ENCODE results near the gene FAM228B. TPM values are rescaled to one million over a fixed set of nuclear protein-coding genes. Genes with fewer than 3 reads are reported as not detected.

Gene FAM228B
- total and polyA plus RNA-seq, 4 donors = 30.0 to 47.8 (median 33.9) TPM

DNA sequence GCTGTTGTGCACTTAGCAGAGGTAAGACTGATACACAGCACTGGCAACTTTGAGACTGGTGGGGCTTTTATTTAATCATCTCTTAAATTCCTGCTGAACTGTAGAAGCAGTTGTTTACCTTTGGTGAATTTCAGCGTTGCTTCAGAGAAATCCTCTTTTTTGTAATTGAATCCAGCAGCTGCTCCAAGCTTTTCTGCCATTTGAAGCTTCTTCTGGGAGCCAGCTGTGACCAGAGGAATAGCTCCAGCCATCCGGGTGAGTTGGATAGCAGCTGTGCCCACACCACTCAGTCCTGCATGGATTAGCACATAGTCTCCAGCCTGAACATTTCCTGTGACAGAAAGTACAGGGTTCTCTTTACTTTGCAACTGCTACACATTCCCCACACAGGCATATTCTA, 42.6 kb upstream of the FAM228B start:
- 66 to 67% methylated on average over 2 of the region's 2 CpGs for WGBS, 2 donors
- H3K4me1 ChIP-seq (ENCODE audit: control insufficient read depth in 1 of 2, insufficient read depth in 2 of 2, low read length in 2 of 2) = no peaks in the 10 kb centered on the region
- DNase-seq (no peak), ATAC-seq (ENCODE audit: low FRiP score) (no peak)
- H3K36me3 ChIP-seq (ENCODE audit: control insufficient read depth in 1 of 2, insufficient read depth in 2 of 2, low read length in 1 of 2) = no peaks in the 10 kb centered on the region
- intact Hi-C loops (cut with DNase I) = loop anchor here (5.0 to 10.0 kb wide), 2 partner anchors 153 to 256 kb away; partner anchors contain the start of gene ATAD2B (in 1 of the 2)
- H3K9me3 ChIP-seq (ENCODE audit: control insufficient read depth, low read length) = no peaks in the 10 kb centered on the region
- no peak overlapping the region for H3K27ac ChIP-seq (ENCODE audit: low read depth in 1 of 2, low read length in 2 of 2)
- no peak overlapping the region for H3K4me3 ChIP-seq (ENCODE audit: low read length in 2 of 2)
- no peaks in the 10 kb centered on the region for H3K27me3 ChIP-seq (ENCODE audit: control insufficient read depth in 1 of 2, insufficient read depth in 2 of 2, low read length in 1 of 2)

GRCh38 chr2:24082787-24083566, 40.3 kb upstream of the FAM228B start:
- WGBS, 2 donors = 84 to 86% methylated on average over 8 of the region's 8 CpGs
- peak overlapping the region; percentile 4 to 46 for H3K27ac ChIP-seq (ENCODE audit: low read depth in 1 of 2, low read length in 2 of 2)
- H3K36me3 ChIP-seq (ENCODE audit: control insufficient read depth in 1 of 2, insufficient read depth in 2 of 2, low read length in 1 of 2) = no peaks in the 10 kb centered on the region
- no peaks in the 10 kb centered on the region for H3K27me3 ChIP-seq (ENCODE audit: control insufficient read depth in 1 of 2, insufficient read depth in 2 of 2, low read length in 1 of 2)
- intact Hi-C loops (cut with DNase I) = loop anchor here (5.0 to 10.0 kb wide), 2 partner anchors 156 to 258 kb away; partner anchors contain the start of gene ATAD2B (in 1 of the 2)
- ATAC-seq (ENCODE audit: low FRiP score) (no peak), DNase-seq (peak in 1 of 2 donors; percentile 44)
- H3K4me1 ChIP-seq (ENCODE audit: control insufficient read depth in 1 of 2, insufficient read depth in 2 of 2, low read length in 2 of 2) = no peaks in the 10 kb centered on the region
- no peaks in the 10 kb centered on the region for H3K9me3 ChIP-seq (ENCODE audit: control insufficient read depth, low read length)
- H3K4me3 ChIP-seq (ENCODE audit: low read length in 2 of 2) = no peak overlapping the region

DNA sequence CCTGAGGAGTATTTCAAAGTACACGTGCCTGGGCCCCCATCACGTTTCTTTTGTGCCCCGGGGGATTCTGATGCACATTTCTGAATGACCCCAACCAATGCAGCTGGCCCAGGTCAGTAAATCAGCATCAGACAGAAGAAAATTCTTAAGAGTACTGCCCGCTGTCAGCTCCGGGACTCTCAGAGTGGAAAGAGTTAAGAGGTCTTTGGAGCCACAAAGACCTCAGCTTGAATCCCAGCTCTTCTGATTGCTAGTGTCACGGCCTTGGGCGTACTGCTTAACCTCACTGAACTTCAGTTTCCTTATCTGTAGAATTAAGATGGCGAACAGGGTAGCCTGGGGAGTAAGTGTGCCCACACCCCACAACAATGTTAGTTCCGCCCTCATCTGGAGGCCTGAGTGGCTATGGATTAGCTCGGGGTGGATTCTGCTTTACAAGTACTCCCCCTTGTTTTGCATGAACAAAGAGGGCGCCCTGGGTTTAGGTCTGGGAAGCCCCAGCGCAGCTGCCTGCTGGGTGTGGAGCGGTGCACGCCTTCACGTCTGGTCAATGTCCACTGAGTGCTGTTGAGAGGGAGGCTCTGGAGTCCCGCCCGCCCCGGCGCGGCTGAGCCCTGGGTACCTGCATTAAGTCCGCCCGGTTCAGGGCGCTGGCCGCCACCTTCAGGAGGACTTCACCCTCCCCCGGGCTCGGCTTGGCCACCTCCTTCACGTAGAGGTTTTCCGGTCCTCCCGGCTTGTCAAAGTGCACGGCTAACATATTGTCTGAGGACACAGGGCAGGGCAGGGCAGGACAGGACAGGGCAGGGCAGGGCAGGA, 39.5 kb upstream of the FAM228B start:
- Histone ChIP-seq H3K9me3 (ENCODE audit: control insufficient read depth, low read length) (no peaks in the 10 kb centered on the region), H3K27ac (ENCODE audit: low read depth in 1 of 2, low read length in 2 of 2) (peak overlapping the region; percentile 10 to 46), H3K27me3 (ENCODE audit: control insufficient read depth in 1 of 2, insufficient read depth in 2 of 2, low read length in 1 of 2) (no peaks in the 10 kb centered on the region), H3K4me3 (ENCODE audit: low read length in 2 of 2) (peak overlapping the region; percentile 0 to 42), H3K4me1 (ENCODE audit: control insufficient read depth in 1 of 2, insufficient read depth in 2 of 2, low read length in 2 of 2) (no peaks in the 10 kb centered on the region), H3K36me3 (ENCODE audit: control insufficient read depth in 1 of 2, insufficient read depth in 2 of 2, low read length in 1 of 2) (no peaks in the 10 kb centered on the region)
- DNase-seq (no peak), ATAC-seq (ENCODE audit: low FRiP score) (peak; percentile 70)
- intact Hi-C loops (cut with DNase I) = loop anchor here (2.0 to 10.0 kb wide), 3 partner anchors 37 to 259 kb away; partner anchors contain the start of genes ATAD2B (in 1 of the 2) and WDCP (in 1 of the 2)
- 6 to 8% methylated on average over 30 of the region's 30 CpGs for WGBS, 2 donors

- ATAC-seq (ENCODE audit: low FRiP score) = peak; percentile 98
- peak within 1 kb of the TSS; percentile 29 to 42 for H3K4me3 ChIP-seq (ENCODE audit: low read length in 2 of 2)
- H3K36me3 ChIP-seq (ENCODE audit: control insufficient read depth in 1 of 2, insufficient read depth in 2 of 2, low read length in 1 of 2) = no peaks in the 10 kb centered on the region
- H3K4me1 ChIP-seq (ENCODE audit: control insufficient read depth in 1 of 2, insufficient read depth in 2 of 2, low read length in 2 of 2) = no peaks in the 10 kb centered on the region
- 0 to 1% methylated on average over 39 to 44 of the region's 44 CpGs for WGBS, 2 donors
- peak within 1 kb of the TSS; percentile 46 to 47 for H3K27ac ChIP-seq (ENCODE audit: low read depth in 1 of 2, low read length in 2 of 2)
- no peaks in the 10 kb centered on the region for H3K27me3 ChIP-seq (ENCODE audit: control insufficient read depth in 1 of 2, insufficient read depth in 2 of 2, low read length in 1 of 2)
- intact Hi-C loops (cut with DNase I) = loop anchor here (2.0 to 10.0 kb wide), 3 partner anchors 38 to 260 kb away; partner anchors contain the start of genes ATAD2B (in 1 of the 2) and WDCP (in 1 of the 2)
- no peaks in the 10 kb centered on the region for H3K9me3 ChIP-seq (ENCODE audit: control insufficient read depth, low read length)
- peak; percentile 92 to 96 for DNase-seq
Measured at GRCh38 chr2:24084386-24085199, 38.7 kb upstream of the FAM228B start, which contains the start of gene TP53I3. TSS of gene TP53I3 (minus strand) at chr2:24084834. CDS start at chr2:24084326, 508 bp downstream.

GRCh38 chr2:24085200-24085489, 38.1 kb upstream of the FAM228B start:
- Histone ChIP-seq H3K9me3 (ENCODE audit: control insufficient read depth, low read length) (no peaks in the 10 kb centered on the region), H3K4me1 (ENCODE audit: control insufficient read depth in 1 of 2, insufficient read depth in 2 of 2, low read length in 2 of 2) (no peaks in the 10 kb centered on the region), H3K4me3 (ENCODE audit: low read length in 2 of 2) (peak overlapping the region; percentile 29 to 42), H3K27me3 (ENCODE audit: control insufficient read depth in 1 of 2, insufficient read depth in 2 of 2, low read length in 1 of 2) (no peaks in the 10 kb centered on the region), H3K27ac (ENCODE audit: low read depth in 1 of 2, low read length in 2 of 2) (peak overlapping the region in 1 of 2 donors; percentile 38), H3K36me3 (ENCODE audit: control insufficient read depth in 1 of 2, insufficient read depth in 2 of 2, low read length in 1 of 2) (no peaks in the 10 kb centered on the region)
- intact Hi-C loops (cut with DNase I) = loop anchor here (2.0 to 10.0 kb wide), 2 partner anchors 38 to 260 kb away; partner anchors contain the start of gene WDCP (in 1 of the 2)
- DNase-seq = no peak
- ATAC-seq (ENCODE audit: low FRiP score) = no peak
- WGBS, 2 donors = 1% methylated on average over 11 of the region's 11 CpGs

- Histone ChIP-seq H3K4me1 (ENCODE audit: control insufficient read depth in 1 of 2, insufficient read depth in 2 of 2, low read length in 2 of 2) (no peaks in the 10 kb centered on the region), H3K27me3 (ENCODE audit: control insufficient read depth in 1 of 2, insufficient read depth in 2 of 2, low read length in 1 of 2) (no peaks in the 10 kb centered on the region), H3K4me3 (ENCODE audit: low read length in 2 of 2) (no peak overlapping the region), H3K9me3 (ENCODE audit: control insufficient read depth, low read length) (no peaks in the 10 kb centered on the region), H3K27ac (ENCODE audit: low read depth in 1 of 2, low read length in 2 of 2) (no peak overlapping the region), H3K36me3 (ENCODE audit: control insufficient read depth in 1 of 2, insufficient read depth in 2 of 2, low read length in 1 of 2) (no peaks in the 10 kb centered on the region)
- intact Hi-C loops (cut with DNase I) = loop anchor here (10.0 kb wide), 1 partner anchor 261 kb away; no protein-coding TSS in a partner anchor
- DNase-seq (no peak), ATAC-seq (ENCODE audit: low FRiP score) (no peak)
- 90 to 100% methylated on average over 1 of the region's 1 CpG for WGBS, 2 donors
Measured at GRCh38 chr2:24086241-24086640, 37.0 kb upstream of the FAM228B start.

DNA sequence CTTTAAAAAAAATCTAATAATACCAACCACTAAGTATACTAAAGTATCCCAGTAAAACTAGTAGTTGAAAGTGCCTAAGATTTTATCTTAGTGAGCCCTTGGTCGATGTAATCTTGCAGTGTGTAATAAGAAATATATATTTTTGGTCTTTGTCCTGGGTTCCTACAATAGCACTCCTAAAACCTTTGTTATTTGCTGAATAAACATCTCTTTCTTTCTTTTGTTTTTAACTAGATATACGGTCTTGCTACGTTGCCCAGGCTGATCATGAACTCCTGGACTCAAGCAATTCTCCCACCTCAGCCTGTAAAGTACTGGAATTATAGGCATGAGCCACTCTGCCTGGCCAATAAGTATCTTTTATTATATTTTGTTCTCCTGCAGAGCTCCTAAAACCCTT, 36.2 kb upstream of the FAM228B start:
- intact Hi-C loops (cut with DNase I) = loop anchor here (10.0 kb wide), 1 partner anchor 262 kb away; no protein-coding TSS in a partner anchor
- no peak overlapping the region for H3K4me3 ChIP-seq (ENCODE audit: low read length in 2 of 2)
- WGBS, 2 donors = 76% methylated on average over 3 of the region's 3 CpGs

GRCh38 chr2:24088821-24089359, 34.4 kb upstream of the FAM228B start:
- DNase-seq (no peak), ATAC-seq (ENCODE audit: low FRiP score) (no peak)
- Histone ChIP-seq H3K27me3 (ENCODE audit: control insufficient read depth in 1 of 2, insufficient read depth in 2 of 2, low read length in 1 of 2) (no peaks in the 10 kb centered on the region), H3K4me3 (ENCODE audit: low read length in 2 of 2) (no peak overlapping the region), H3K4me1 (ENCODE audit: control insufficient read depth in 1 of 2, insufficient read depth in 2 of 2, low read length in 2 of 2) (no peaks in the 10 kb centered on the region), H3K9me3 (ENCODE audit: control insufficient read depth, low read length) (no peaks in the 10 kb centered on the region), H3K27ac (ENCODE audit: low read depth in 1 of 2, low read length in 2 of 2) (no peak overlapping the region), H3K36me3 (ENCODE audit: control insufficient read depth in 1 of 2, insufficient read depth in 2 of 2, low read length in 1 of 2) (no peaks in the 10 kb centered on the region)
- 58 to 92% methylated on average over 2 of the region's 2 CpGs for WGBS, 2 donors
- intact Hi-C loops (cut with DNase I) = loop anchor here (10.0 kb wide), 1 partner anchor 264 kb away; no protein-coding TSS in a partner anchor

More for the DNA sequence above, 36.2 kb upstream of the FAM228B start:
- Histone ChIP-seq H3K36me3 (ENCODE audit: control insufficient read depth in 1 of 2, insufficient read depth in 2 of 2, low read length in 1 of 2) (no peaks in the 10 kb centered on the region), H3K9me3 (ENCODE audit: control insufficient read depth, low read length) (no peaks in the 10 kb centered on the region), H3K27ac (ENCODE audit: low read depth in 1 of 2, low read length in 2 of 2) (no peak overlapping the region), H3K4me1 (ENCODE audit: control insufficient read depth in 1 of 2, insufficient read depth in 2 of 2, low read length in 2 of 2) (no peaks in the 10 kb centered on the region), H3K27me3 (ENCODE audit: control insufficient read depth in 1 of 2, insufficient read depth in 2 of 2, low read length in 1 of 2) (no peaks in the 10 kb centered on the region)
- no peak for ATAC-seq (ENCODE audit: low FRiP score)
- DNase-seq = no peak
